Measurements from ENCODE around the gene RANBP1. TPM values are rescaled to one million over a fixed set of nuclear protein-coding genes. Genes with fewer than 3 reads are reported as not detected.

RANBP1 gene
- total and polyA plus RNA-seq, 2 of the 13 experiments (the other 11 are each of a cell fraction or from before 2014, with no cell fraction given), result 181 to 492 TPM

DNA sequence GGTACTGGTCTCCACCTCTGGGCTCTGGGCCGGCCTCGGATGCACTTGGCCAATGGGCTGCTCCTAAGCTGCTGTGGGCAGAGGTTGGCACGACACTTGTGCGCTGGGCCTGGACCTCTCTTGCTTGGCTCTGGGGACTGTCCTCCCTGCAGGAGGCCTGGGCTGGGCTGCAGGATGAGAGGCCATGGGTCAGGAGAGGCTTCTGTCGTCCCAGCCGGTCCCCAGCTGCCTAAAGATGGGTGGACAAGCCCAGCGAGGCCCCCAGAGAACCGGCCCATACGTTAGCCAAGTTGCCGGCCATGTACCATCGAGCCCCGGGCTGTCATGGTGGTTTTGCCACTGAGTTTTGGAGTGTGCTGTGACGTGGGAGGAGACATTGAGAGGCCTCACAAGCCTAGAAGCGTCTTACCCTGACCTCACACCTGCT lies 36.6 kb downstream of the RANBP1 start:
- DNase-seq (ENCODE audit: low spot score), result no peak
- no peak for FAIRE-seq
- Histone ChIP-seq H3K79me2 (ENCODE audit: insufficient read depth, low read length) (no peaks in the 10 kb centered on the region), H3K36me3 (replicated peaks in 1 of 2; ENCODE audit: control insufficient read depth in 1 of 2, insufficient read depth in 2 of 2, low read length in 2 of 2) (no peaks in the 10 kb centered on the region), H2AFZ (ENCODE audit: low read length) (no peak overlapping the region), H3K9me3 (ENCODE audit: low read length) (no peaks in the 10 kb centered on the region), H4K20me1 (ENCODE audit: insufficient read depth, low read length) (no peaks in the 10 kb centered on the region), H3K4me3 (replicated peaks in 1 of 3; ENCODE audit: insufficient read depth in 1 of 3, low read depth in 2 of 3, low read length in 3 of 3) (no peak overlapping the region), H3K27me3 (ENCODE audit: control insufficient read depth in 1 of 2, insufficient read depth in 2 of 2, low read length in 2 of 2) (peaks cover 10 to 32% of the 10 kb centered on the region in 2 experiments), H3K27ac (ENCODE audit: extremely low read length, insufficient read depth, low read length) (no peak overlapping the region), H3K9ac (ENCODE audit: insufficient read depth, low read depth, low read length) (no peak overlapping the region), H3K4me2 (ENCODE audit: low read depth, low read length) (no peak overlapping the region), H3K4me1 (ENCODE audit: insufficient read depth, low read length) (0 out of 2 replicates have a peak, but pooled peaks cover 4% of the 10 kb centered on the region)
- WGBS (ENCODE audit: low lambda C conversion rate), result no CpG with 5 or more reads among the region's 14 CpGs
- intact Hi-C loops (cut with micrococcal nuclease; ENCODE audit: unreplicated experiment) (no loop called here), in situ Hi-C loops (cut with HindIII; ENCODE audit: extremely low pct_ligation_motif_present, low pct_unique_long_range_greater_than_20kb) (loop anchor here (10.0 to 25.0 kb wide), 2 partner anchors 82 to 1190 kb away; no protein-coding TSS in a partner anchor)
- POLR2A ChIA-PET, result no interaction called here
- ATAC-seq, result no peak
- CTCF ChIA-PET (ENCODE audit: low intra/inter-chr PET ratio, low total read pairs), result no interaction called here
- no TSS peak for BruUV-seq (replicated peaks)
- TF ChIP-seq ZFP90 (CRISPR knock-in tag; IDR thresholded peaks at IDR 0.05; ENCODE audit: borderline replicate concordance) (no peak), UBTF (CRISPR knock-in tag; IDR thresholded peaks at IDR 0.05) (no peak), ISX (CRISPR knock-in tag; conservative IDR thresholded peaks at IDR 0.05) (no peak), SMARCC2 (IDR thresholded peaks at IDR 0.05) (no peak), ZNF556 (CRISPR knock-in tag; IDR thresholded peaks at IDR 0.05; ENCODE audit: borderline replicate concordance) (no peak), THYN1 (CRISPR knock-in tag; IDR thresholded peaks at IDR 0.05; ENCODE audit: borderline replicate concordance, low read depth) (no peak), ZNF207 (IDR thresholded peaks at IDR 0.05; ENCODE audit: borderline replicate concordance) (no peak), POLR2AphosphoS5 (IDR thresholded peaks at IDR 0.05; ENCODE audit: low read depth, low read length) (no peak), PHF8 (CRISPR knock-in tag; IDR thresholded peaks at IDR 0.05) (no peak), KDM4B (CRISPR knock-in tag; IDR thresholded peaks at IDR 0.05) (no peak), ZNF143 (CRISPR knock-in tag; IDR thresholded peaks at IDR 0.05) (no peak), ZNF230 (CRISPR knock-in tag; IDR thresholded peaks at IDR 0.05) (no peak), ZNF724P (CRISPR knock-in tag; IDR thresholded peaks at IDR 0.05; ENCODE audit: borderline replicate concordance) (no peak), HMGA1 (CRISPR knock-in tag; conservative IDR thresholded peaks at IDR 0.05) (no peak), SAFB2 (CRISPR knock-in tag; IDR thresholded peaks at IDR 0.05; ENCODE audit: borderline replicate concordance, low read depth) (no peak)
- TF ChIP-seq, protein P1, sequence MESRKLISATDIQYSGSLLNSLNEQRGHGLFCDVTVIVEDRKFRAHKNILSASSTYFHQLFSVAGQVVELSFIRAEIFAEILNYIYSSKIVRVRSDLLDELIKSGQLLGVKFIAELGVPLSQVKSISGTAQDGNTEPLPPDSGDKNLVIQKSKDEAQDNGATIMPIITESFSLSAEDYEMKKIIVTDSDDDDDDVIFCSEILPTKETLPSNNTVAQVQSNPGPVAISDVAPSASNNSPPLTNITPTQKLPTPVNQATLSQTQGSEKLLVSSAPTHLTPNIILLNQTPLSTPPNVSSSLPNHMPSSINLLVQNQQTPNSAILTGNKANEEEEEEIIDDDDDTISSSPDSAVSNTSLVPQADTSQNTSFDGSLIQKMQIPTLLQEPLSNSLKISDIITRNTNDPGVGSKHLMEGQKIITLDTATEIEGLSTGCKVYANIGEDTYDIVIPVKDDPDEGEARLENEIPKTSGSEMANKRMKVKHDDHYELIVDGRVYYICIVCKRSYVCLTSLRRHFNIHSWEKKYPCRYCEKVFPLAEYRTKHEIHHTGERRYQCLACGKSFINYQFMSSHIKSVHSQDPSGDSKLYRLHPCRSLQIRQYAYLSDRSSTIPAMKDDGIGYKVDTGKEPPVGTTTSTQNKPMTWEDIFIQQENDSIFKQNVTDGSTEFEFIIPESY (CRISPR knock-in tag; IDR thresholded peaks at IDR 0.05), result no peak
- TF ChIP-seq, protein P2, sequence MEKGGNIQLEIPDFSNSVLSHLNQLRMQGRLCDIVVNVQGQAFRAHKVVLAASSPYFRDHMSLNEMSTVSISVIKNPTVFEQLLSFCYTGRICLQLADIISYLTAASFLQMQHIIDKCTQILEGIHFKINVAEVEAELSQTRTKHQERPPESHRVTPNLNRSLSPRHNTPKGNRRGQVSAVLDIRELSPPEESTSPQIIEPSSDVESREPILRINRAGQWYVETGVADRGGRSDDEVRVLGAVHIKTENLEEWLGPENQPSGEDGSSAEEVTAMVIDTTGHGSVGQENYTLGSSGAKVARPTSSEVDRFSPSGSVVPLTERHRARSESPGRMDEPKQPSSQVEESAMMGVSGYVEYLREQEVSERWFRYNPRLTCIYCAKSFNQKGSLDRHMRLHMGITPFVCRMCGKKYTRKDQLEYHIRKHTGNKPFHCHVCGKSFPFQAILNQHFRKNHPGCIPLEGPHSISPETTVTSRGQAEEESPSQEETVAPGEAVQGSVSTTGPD (CRISPR knock-in tag; IDR thresholded peaks at IDR 0.05), result no peak
- TF ChIP-seq, protein P3, sequence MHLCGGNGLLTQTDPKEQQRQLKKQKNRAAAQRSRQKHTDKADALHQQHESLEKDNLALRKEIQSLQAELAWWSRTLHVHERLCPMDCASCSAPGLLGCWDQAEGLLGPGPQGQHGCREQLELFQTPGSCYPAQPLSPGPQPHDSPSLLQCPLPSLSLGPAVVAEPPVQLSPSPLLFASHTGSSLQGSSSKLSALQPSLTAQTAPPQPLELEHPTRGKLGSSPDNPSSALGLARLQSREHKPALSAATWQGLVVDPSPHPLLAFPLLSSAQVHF (CRISPR knock-in tag; IDR thresholded peaks at IDR 0.05), result no peak
